Esophagus squamous epithelium (tissue), 4 donors: ENCODE results near the gene NDUFS3.
"Not testable (repeated sequence)": the region's sequence is repeated elsewhere in the genome, so short reads cannot be mapped to it uniquely, and the experiment has no call there.

ENCODE experiments used
- CTCF ChIP-seq, 6 experiments: fragments of 450-650 bp in 4 of 6; fragments of 200-600 bp in 2 of 6; sonication (generic) in 2 of 6; IDR thresholded peaks; one replicate each; pipeline ENCODE4 v1.5.1; 2016 to 2019; ENCODE audit warnings: antibody characterized with exemption in 6 of 6, mild to moderate bottlenecking in 4 of 6, moderate library complexity in 4 of 6
- POLR2A ChIP-seq, 4 donors: fragments of 450-650 bp; IDR thresholded peaks; one replicate each; pipeline ENCODE4 v1.6.1; 2017; ENCODE audit warnings: antibody characterized with exemption in 4 of 4, mild to moderate bottlenecking in 4 of 4, moderate library complexity in 3 of 4

- TF ChIP-seq CTCF, POLR2A (IDR thresholded peaks at IDR 0.05): not testable (repeated sequence)
Observed at GRCh38 chr11:47546274-47546673, 32.6 kb upstream of the NDUFS3 start.
